NCI-H524 (cell line): ENCODE results near the gene RASIP1.

Source experiments
- DNase-seq, 2 experiments: peaks; one replicate each; lab custom pipeline; 2025; lab: John Stamatoyannopoulos, UW

RASIP1 gene

GRCh38 chr19:48673436-48674100 is 66.8 kb downstream of the RASIP1 start:
- DNase-seq, result no peak

- DNase-seq, result no peak
Measured at GRCh38 chr19:48672994-48673393, 67.4 kb downstream of the RASIP1 start, which contains the start of gene NTN5. Gene NTN5 (minus strand): TSS chr19:48673017. CDS start chr19:48670986, 2,031 bp downstream.

GRCh38 chr19:48671446-48671995 is 68.9 kb downstream of the RASIP1 start:
- DNase-seq, result peak; percentile 66 to 82

- DNase-seq, result peak in 1 of 2 experiments; percentile 31
Measured at GRCh38 chr19:48670699-48671445, 69.5 kb downstream of the RASIP1 start.
